K562 (cell line): ENCODE data around the gene COMMD2. TPM values are rescaled to one million over a fixed set of nuclear protein-coding genes. Genes with fewer than 3 reads are reported as not detected.
A peak's percentile ranks its signal among the peaks of the same experiment; 100 is the strongest.

Experiments
- C11orf30 ChIP-seq: fragments of 450-650 bp; IDR thresholded peaks from 2 replicates; pipeline ENCODE4 v1.6.1; 2016; ENCODE audit warnings: low read depth, mild to moderate bottlenecking
- CXXC5 ChIP-seq: fragments of 250-450 bp; sonication (Bioruptor Pico); IDR thresholded peaks from 2 replicates; pipeline ENCODE4 v1.8.0; 2022; ENCODE audit warnings: inconsistent platforms, mild to moderate bottlenecking, moderate library complexity
- EP300 ChIP-seq: IDR thresholded peaks from 2 replicates; pipeline ENCODE4 v1.6.1; 2012; ENCODE audit warnings: low read length, improper control_type of control experiment
- FOXM1 ChIP-seq, 2 experiments: fragments of 450-650 bp in 1 of 2; sonication (generic) in 1 of 2; formaldehyde crosslinking in 1 of 2; IDR thresholded peaks; 2 replicates each; pipeline versions ENCODE4 v1.6.1 to v1.9.0; 2017 to 2022; ENCODE audit warnings: low read depth in 2 of 2, mild to moderate bottlenecking in 2 of 2, missing genetic modification reagents in 1 of 2, moderate library complexity in 1 of 2
- GATAD2A ChIP-seq: fragments of 450-650 bp; IDR thresholded peaks from 2 replicates; pipeline ENCODE4 v1.6.1; 2017
- POLR2A ChIP-seq: fragments of 450-650 bp; conservative IDR thresholded peaks from 2 replicates; pipeline ENCODE4 v1.6.1; 2016
- RB1 ChIP-seq: fragments of 450-650 bp; IDR thresholded peaks from 2 replicates; pipeline ENCODE4 v1.6.1; 2017; ENCODE audit warnings: low read depth, mild to moderate bottlenecking
- TAF1 ChIP-seq: IDR thresholded peaks from 2 replicates; pipeline ENCODE4 v1.6.1; 2011; ENCODE audit warnings: mild to moderate bottlenecking, low read length, moderate library complexity; ENCODE audit not compliant: insufficient read depth, control insufficient read depth, severe bottlenecking; ENCODE audit errors: extremely low read depth
- TFAM ChIP-seq: fragments of 250-450 bp; sonication (Bioruptor Pico); conservative IDR thresholded peaks from 2 replicates; pipeline ENCODE4 v1.5.0; 2021; ENCODE audit warnings: mild to moderate bottlenecking, moderate library complexity
- ZC3H11A ChIP-seq: IDR thresholded peaks from 2 replicates; pipeline ENCODE4 v1.6.1; 2012; ENCODE audit warnings: low read depth, low read length, improper control_type of control experiment
- ZC3H4 ChIP-seq: sonication (generic); formaldehyde crosslinking; IDR thresholded peaks from 2 replicates; pipeline ENCODE4 v1.9.0; 2021; ENCODE audit warnings: missing genetic modification reagents, borderline replicate concordance
- ZNF707 ChIP-seq: fragments of 250-450 bp; sonication (Bioruptor Pico); conservative IDR thresholded peaks from 2 replicates; pipeline ENCODE4 v1.8.0; 2022; ENCODE audit warnings: inconsistent platforms, mild to moderate bottlenecking, moderate library complexity
- polyA plus RNA-seq, 8 experiments: library from polyadenylated mRNA; depleted of rRNA in 4 of 8; stranded (reverse) in 5 of 8; unstranded in 3 of 8; fragments of >200 nt; fragmentation: Nextera tagmentation in 2 of 8; fragmentation: Illumina TruSeq in 1 of 8; extraction: Ambion mirVana in 2 of 8; extraction: Trizol in 1 of 8; gene quantifications; 2 replicates each; pipeline versions ENCODE4 v1.2.1 to v1.2.3, GENCODE V29; 2011 to 2014; ENCODE audit warnings: inconsistent platforms in 1 of 8, missing spikeins in 1 of 8
- total RNA-seq, 7 experiments: library from RNA; depleted of rRNA in 6 of 7; stranded (reverse); fragments of >200 nt in 6 of 7; fragmentation: Illumina TruSeq in 2 of 7; extraction: Trizol in 2 of 7; gene quantifications; 2 replicates each; pipeline versions ENCODE4 v1.2.1 to v1.2.3, GENCODE V29; 2011 to 2021; ENCODE audit warnings: low replicate concordance in 1 of 7
- TF ChIP-seq, protein P1 (sequence below): fragments of 450-650 bp; IDR thresholded peaks from 2 replicates; pipeline ENCODE4 v1.6.1; 2016; ENCODE audit warnings: low read depth
- TF ChIP-seq, protein P2 (sequence below): fragments of 450-650 bp; conservative IDR thresholded peaks from 2 replicates; pipeline ENCODE4 v1.6.1; 2016; ENCODE audit warnings: missing genetic modification characterization, low read depth, mild to moderate bottlenecking, control low read depth, missing compliant biosample characterization
- TF ChIP-seq, protein P3 (sequence below): fragments of 200-400 bp; formaldehyde crosslinking; IDR thresholded peaks from 2 replicates; pipeline ENCODE4 v1.6.1; 2017; ENCODE audit warnings: mild to moderate bottlenecking, low read depth, low read length, moderate library complexity

Gene COMMD2
- total and polyA plus RNA-seq, 9 of the 15 experiments (the other 6 are each of a cell fraction or from before 2014, with no cell fraction given), result 25.8 to 102 (median 41.8) TPM

DNA sequence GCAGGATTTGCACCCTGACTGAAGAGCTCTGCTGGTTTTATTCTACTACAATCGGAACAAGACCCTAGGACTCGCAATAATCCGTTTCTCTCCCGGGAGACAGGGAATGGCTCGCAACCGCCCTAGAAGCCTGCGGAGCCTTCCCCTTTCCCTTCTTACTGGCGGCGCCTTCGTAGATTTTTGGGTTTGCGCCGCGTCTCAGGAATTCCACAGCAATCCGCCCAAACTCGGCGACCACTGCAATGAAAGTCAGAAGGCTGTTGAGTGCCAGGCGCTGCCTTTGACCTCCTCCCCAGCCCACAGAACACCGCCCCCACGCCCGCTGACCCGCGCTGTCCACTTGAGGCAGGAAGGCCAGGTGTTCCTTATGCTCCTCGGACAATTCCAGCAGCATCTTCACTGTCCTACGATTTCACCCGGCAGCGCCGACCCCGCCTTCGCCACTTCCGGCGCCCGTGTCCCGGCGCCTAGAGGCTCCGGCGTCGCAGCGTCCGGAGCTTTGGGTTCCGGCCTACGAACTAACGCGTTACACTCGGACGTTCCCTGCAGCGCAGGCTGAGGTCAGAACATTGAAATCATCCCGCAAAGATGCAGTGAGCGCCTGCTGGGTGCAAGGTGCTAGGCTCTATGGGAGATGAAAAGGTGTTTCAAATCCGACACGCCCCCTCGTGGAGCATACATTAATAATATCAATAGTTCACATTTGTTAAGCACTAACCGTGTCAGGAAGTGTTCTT lies at the start of gene COMMD2 (continued):
- peak; percentile 39; the same call in 1 of the 2 replicates for TF ChIP-seq FOXM1 (IDR thresholded peaks at IDR 0.05; ENCODE audit: low read depth)
- 0 out of 2 replicates have a peak, but pooled peaks have one; percentile 36 for TF ChIP-seq FOXM1 (CRISPR knock-in tag; IDR thresholded peaks at IDR 0.05; ENCODE audit: low read depth)
- no peak for TF ChIP-seq ZNF707 (CRISPR knock-in tag)
- TF ChIP-seq ZC3H4, result no peak
- TF ChIP-seq TFAM (CRISPR knock-in tag), result no peak
- TF ChIP-seq, protein P1, sequence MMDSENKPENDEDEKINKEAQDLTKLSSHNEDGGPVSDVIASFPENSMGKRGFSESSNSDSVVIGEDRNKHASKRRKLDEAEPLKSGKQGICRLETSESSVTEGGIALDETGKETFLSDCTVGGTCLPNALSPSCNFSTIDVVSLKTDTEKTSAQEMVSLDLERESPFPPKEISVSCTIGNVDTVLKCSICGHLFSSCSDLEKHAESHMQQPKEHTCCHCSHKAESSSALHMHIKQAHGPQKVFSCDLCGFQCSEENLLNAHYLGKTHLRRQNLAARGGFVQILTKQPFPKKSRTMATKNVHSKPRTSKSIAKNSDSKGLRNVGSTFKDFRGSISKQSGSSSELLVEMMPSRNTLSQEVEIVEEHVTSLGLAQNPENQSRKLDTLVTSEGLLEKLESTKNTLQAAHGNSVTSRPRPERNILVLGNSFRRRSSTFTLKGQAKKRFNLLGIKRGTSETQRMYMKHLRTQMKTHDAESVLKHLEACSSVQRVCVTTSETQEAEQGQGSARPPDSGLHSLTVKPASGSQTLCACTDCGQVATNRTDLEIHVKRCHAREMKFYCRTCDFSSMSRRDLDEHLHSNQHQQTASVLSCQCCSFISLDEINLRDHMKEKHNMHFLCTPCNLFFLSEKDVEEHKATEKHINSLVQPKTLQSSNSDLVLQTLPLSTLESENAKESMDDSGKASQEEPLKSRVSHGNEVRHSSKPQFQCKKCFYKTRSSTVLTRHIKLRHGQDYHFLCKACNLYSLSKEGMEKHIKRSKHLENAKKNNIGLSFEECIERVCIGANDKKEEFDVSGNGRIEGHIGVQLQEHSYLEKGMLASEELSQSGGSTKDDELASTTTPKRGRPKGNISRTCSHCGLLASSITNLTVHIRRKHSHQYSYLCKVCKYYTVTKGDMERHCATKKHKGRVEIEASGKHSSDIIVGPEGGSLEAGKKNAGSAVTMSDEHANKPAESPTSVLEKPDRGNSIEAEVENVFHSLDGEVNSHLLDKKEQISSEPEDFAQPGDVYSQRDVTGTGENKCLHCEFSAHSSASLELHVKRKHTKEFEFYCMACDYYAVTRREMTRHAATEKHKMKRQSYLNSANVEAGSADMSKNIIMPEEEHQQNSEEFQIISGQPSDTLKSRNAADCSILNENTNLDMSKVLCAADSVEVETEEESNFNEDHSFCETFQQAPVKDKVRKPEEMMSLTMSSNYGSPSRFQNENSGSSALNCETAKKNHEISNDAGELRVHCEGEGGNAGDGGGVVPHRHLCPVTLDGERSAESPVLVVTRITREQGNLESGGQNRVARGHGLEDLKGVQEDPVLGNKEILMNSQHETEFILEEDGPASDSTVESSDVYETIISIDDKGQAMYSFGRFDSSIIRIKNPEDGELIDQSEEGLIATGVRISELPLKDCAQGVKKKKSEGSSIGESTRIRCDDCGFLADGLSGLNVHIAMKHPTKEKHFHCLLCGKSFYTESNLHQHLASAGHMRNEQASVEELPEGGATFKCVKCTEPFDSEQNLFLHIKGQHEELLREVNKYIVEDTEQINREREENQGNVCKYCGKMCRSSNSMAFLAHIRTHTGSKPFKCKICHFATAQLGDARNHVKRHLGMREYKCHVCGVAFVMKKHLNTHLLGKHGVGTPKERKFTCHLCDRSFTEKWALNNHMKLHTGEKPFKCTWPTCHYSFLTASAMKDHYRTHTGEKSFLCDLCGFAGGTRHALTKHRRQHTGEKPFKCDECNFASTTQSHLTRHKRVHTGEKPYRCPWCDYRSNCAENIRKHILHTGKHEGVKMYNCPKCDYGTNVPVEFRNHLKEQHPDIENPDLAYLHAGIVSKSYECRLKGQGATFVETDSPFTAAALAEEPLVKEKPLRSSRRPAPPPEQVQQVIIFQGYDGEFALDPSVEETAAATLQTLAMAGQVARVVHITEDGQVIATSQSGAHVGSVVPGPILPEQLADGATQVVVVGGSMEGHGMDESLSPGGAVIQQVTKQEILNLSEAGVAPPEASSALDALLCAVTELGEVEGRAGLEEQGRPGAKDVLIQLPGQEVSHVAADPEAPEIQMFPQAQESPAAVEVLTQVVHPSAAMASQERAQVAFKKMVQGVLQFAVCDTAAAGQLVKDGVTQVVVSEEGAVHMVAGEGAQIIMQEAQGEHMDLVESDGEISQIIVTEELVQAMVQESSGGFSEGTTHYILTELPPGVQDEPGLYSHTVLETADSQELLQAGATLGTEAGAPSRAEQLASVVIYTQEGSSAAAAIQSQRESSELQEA, result no peak
- peak; percentile 85; the same call in 1 of the 2 replicates for TF ChIP-seq ZC3H11A
- TF ChIP-seq GATAD2A, result 0 out of 2 replicates have a peak, but pooled peaks have one; percentile 31
- TF ChIP-seq POLR2A, result peak; percentile 90
- peak; percentile 90 for TF ChIP-seq TAF1
- peak; percentile 95 for TF ChIP-seq C11orf30
- TF ChIP-seq, protein P2, sequence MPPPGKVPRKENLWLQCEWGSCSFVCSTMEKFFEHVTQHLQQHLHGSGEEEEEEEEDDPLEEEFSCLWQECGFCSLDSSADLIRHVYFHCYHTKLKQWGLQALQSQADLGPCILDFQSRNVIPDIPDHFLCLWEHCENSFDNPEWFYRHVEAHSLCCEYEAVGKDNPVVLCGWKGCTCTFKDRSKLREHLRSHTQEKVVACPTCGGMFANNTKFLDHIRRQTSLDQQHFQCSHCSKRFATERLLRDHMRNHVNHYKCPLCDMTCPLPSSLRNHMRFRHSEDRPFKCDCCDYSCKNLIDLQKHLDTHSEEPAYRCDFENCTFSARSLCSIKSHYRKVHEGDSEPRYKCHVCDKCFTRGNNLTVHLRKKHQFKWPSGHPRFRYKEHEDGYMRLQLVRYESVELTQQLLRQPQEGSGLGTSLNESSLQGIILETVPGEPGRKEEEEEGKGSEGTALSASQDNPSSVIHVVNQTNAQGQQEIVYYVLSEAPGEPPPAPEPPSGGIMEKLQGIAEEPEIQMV (tag), result no peak
- peak; percentile 74 for TF ChIP-seq EP300
- peak; percentile 94 for TF ChIP-seq CXXC5
- TF ChIP-seq, protein P3, sequence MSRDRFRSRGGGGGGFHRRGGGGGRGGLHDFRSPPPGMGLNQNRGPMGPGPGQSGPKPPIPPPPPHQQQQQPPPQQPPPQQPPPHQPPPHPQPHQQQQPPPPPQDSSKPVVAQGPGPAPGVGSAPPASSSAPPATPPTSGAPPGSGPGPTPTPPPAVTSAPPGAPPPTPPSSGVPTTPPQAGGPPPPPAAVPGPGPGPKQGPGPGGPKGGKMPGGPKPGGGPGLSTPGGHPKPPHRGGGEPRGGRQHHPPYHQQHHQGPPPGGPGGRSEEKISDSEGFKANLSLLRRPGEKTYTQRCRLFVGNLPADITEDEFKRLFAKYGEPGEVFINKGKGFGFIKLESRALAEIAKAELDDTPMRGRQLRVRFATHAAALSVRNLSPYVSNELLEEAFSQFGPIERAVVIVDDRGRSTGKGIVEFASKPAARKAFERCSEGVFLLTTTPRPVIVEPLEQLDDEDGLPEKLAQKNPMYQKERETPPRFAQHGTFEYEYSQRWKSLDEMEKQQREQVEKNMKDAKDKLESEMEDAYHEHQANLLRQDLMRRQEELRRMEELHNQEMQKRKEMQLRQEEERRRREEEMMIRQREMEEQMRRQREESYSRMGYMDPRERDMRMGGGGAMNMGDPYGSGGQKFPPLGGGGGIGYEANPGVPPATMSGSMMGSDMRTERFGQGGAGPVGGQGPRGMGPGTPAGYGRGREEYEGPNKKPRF, result no peak
- TF ChIP-seq RB1, result peak; percentile 96
